Stimulated activated CD8-positive, alpha-beta memory T cell treated with anti-CD3 and anti-CD28 coated beads, Interleukin-15, amount 100 ng/mL, for 48 hours (primary cell): ENCODE measurements around the gene POLR2B.
"Not testable (repeated sequence)": the region's sequence is repeated elsewhere in the genome, so short reads cannot be mapped to it uniquely, and the experiment has no call there.

Experiments
- DNase-seq, 2 donors: peaks; one replicate each; pipeline ENCODE4 v3.0.0-alpha.2; 2020; ENCODE audit warnings: low read depth in 2 of 2

POLR2B gene

DNA sequence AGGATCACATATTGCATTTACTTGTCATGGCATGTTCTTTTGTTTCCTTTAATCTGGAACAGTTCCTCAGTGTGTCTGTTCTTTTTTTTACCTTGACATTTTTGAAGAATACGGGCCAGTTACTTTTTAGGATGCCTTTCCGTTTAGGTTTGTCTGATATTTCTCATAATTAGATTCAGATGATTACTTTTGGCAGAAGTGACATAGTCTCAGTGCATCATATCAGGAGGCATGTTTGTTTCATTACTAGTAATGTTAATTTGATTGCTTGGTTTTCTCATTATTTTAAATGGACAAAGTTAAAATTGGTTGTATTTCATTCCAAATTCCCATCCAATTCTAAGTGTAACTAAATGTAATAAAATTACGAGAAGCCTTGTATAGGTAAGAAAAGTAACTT is 8.3 kb downstream of the POLR2B start:
- no peak for DNase-seq

DNA sequence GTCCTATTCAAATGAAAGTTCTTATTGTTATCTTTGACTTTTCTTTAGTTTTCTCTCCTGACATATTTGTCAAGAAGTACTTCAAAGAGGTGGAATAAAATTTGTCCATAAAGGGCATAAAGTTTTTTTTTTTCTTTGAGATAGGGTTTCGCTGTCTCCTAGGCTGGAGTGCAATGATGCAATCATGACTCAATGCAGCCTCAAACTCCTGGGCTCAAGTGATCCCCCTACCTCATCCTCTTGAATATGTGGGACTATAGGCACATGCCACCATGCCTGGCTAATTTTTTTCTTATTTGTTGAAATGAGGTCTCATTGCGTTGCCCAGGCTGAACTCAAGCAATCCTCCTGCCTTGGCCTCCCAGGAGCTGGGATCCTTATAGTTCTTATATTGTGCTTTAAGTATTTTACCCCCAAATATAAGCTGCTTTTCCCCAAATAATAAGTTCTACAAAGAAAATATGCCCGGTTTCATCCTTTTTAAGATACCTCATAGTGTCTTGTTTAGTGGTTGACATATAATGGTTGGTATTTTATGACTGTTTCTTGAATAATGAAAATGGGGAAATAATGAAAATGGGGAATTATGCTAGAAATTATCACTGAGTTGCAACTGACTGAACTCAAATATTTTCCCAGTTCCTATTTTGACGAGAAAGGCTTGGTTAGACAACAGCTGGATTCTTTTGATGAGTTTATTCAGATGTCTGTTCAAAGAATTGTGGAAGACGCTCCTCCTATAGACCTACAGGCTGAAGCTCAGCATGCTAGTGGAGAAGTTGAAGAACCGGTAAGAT is 11.6 kb downstream of the POLR2B start:
- DNase-seq = no peak

DNA sequence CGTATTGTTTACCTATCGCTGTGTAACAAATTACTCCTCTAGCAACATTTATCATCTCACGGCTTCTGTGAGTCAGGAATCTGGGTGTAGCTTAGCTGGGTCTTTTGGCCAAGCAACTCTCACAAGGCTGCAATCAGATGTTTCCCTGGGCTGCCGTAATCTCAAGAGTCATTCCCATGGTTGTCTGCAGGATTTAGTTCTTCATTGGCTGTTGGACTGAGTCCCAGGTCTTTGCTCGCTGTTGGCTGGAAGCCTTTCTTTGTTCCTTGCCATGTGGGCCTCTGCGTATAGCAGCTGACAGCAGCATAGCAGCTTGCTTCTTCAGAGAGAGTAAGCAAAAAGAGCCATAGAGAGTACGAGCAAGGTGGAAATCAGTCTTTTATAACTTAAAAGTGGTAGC is 16.8 kb downstream of the POLR2B start:
- DNase-seq = no peak

DNA sequence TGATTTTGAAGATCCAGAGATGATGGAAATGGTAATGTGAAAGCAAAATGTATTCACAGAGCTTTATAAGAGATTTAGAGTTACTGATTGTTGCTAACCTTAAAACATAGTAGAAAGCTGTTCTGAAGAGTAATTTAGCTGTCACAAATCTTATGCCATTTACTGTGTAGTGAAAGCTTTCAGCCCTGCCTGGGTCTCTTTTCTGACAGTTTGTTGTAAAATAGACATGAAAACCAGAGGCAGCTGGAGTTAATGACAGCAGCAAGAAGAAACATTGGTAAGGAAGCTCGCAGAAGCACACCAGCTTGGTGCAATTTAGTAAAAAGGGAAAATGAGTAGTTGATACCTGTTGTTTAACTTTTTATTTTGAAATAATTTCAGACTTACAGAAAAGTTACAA is 21.1 kb downstream of the POLR2B start:
- DNase-seq = no peak

DNA sequence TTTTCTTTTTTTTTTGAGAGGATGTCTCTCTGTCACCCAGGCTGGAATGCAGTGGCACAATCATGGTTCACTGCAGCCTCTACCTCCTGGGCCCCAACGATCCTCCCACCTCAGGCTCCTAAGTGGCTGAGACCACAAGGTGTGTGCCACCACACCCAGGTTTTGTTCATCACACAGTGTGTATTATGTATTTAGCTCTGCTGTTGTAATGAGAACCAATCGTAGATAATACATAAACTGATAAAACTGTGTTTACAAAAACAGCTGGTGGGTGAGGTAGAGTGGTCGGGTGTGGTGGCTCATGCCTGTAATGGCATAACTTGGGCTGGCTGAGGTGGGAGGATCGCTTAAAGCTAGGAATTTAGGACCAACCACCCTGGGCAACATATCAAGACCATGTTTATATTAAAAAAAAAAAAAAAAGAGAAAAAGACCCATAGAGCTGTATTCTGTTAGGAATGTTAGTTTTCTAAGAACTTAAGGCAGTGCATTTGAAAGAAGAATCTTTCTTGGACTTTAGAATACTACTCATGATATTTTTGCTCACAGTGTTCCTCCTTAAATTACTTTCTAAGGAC is 34.9 kb downstream of the POLR2B start:
- DNase-seq = no peak

DNA sequence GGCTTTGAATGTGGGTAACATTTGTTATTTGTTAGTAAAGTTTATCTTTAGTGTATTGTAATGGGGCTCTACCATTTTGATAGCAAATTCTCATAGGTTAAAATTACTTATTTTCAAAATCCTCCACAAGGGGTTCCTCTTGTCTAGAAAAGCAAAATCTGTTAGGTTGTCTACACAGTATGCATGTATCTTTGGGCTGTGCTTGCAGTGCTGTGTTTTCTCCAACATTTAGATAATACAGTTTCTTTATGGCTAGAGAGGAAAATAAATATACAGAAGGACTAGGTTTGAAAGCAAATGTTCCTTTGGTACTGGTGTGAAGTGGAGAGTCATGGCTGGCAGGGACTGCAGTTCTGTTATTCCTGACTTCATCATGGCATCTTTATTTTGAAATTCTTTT is 40.3 kb downstream of the POLR2B start:
- no peak for DNase-seq

DNA sequence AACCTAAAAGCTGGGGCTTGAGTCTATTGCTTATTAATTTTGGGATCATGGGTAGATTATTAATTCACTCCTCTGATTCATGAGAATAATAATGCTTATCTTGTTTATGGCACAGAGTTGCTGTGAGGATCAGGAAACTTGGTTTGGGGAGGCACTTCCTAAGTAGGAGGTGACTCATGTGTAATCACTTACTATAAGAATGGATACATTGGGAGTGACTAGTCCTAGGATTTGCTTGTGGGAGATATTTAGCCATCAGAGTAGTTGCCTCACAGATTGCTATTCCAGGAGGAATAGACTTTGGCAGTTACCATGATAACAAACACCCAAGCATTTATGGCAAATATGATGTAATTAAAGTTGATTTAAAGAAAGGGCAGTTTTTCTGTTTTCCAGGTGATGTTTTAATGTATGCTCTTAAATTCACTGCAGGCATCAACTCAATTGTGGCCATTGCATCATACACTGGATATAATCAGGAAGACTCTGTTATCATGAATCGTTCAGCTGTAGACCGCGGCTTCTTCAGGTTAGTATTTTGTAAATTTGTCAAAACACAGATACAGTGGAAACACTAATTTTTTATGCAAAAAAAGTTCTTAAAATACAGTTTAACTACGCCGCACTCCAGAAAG is 41.9 kb downstream of the POLR2B start:
- DNase-seq = no peak

DNA sequence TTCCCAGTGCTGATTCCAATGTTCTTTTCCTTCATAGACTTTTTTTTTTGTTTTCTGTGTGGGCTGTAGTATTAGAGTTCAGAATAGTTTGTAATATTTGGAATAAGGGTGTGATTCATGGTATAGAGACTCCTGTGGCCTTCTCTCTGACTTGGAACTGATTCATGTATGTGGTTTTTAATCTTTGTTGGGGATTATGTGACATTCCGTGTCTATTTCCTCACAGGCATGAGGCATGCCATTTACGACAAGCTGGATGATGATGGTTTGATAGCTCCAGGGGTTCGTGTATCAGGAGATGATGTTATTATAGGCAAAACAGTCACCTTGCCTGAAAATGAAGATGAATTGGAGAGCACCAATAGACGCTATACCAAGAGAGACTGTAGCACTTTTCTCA is 44.4 kb downstream of the POLR2B start:
- DNase-seq = no peak

DNA sequence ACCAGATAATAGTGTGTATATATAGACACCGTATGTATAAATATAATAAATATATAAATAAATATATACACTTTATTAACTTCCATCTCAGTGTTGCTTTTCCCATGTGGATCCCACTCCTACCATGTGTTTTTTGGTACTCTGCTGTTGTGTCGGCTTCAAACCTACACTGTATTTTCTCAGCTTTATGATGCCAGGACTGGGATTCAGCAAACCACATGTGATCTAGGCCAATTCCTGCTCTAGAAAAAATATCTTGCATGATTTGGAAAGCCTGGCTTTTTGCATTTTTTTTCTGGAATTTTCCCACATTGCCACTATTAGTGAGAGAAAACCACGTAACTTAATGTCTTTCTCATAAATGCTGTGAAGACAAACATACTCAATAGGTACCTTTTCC is 55.8 kb downstream of the POLR2B start:
- DNase-seq = no peak

DNA sequence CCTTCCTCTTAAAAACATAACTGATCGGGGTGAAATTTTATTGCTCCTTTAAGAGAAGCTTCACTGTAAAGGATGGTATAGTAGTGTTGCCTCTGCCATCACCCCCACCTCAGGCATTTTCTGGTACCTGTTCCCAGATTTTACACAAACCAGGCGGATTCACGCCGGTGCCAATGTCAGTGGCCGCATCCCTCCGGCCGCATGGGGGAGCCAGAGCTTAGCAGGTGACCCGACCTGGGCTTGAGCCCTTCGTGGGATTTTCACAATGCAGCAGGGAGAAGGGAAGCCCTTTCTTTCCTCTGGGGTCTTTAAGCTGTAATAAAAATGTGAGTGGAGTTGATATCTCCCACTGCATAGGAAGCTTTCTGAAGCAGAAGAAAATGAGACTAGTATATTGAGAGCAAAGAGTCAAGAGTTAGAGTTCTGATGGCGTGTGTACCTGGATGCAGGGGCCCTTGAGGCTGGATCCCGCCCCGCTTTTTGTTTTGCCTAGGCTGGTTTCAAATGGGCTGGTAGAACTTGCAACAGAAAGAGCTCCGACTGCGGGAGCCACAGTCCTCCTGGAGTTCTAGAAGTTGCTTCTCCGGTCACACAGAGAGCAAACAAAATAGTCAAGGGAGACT is 59.4 kb downstream of the POLR2B start:
- DNase-seq = no peak

DNA sequence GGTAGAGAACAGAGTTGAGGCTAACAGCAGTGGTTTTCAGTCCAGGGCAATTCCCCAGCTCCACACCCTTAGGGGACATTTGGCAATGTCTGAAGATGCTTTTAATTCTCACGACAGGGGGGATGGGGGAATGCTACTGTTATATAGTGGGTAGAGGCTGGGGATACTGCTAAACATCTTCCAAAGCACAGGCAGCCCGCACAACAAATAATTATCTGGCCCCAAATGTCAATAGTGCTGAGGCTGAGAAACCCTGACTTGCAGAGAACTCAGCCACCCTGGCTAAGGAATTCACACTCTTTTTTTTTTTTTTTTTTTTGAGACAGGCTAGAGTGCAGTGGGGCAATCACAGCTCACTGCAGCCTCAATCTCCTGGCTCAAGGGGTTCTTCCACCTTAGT is 60.6 kb downstream of the POLR2B start:
- no peak for DNase-seq

DNA sequence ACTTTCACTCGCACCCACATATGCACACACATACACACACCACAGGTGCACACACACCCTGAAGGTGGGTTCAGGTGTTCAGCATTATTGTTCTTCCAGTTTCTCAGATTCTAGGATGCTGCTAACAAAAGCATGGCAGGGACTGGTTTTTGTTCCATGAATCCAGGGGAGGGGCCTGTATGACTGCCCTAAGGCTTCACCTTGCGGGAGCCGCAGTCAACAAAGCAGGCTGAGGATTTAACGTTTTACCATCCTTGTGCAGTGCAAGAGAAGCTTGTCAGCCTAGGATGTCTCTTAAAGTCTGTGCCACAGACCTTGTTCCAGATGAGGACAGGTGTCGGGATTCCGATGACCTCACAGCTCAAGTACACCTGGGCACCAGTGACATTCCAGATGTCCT is 61.8 kb downstream of the POLR2B start:
- DNase-seq = no peak

DNA sequence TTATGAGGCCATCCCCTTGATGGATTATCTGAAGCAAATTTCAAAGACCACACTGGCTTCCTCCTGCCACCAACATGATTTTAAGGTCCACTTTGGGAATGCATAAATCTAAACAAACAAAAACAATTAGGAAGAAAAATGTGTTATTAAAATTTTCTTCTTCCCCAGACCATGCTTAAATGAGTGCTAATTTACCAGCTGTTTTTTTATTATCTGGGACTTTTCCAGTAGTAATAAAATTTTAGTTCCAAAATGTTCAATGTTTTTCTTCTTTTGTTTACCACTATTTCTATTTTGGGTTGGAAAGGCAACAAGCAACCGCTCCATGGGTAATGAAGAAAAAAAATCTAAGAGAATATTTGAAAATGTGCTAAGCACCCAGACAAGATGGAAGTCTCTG is 62.3 kb downstream of the POLR2B start:
- DNase-seq = no peak

DNA sequence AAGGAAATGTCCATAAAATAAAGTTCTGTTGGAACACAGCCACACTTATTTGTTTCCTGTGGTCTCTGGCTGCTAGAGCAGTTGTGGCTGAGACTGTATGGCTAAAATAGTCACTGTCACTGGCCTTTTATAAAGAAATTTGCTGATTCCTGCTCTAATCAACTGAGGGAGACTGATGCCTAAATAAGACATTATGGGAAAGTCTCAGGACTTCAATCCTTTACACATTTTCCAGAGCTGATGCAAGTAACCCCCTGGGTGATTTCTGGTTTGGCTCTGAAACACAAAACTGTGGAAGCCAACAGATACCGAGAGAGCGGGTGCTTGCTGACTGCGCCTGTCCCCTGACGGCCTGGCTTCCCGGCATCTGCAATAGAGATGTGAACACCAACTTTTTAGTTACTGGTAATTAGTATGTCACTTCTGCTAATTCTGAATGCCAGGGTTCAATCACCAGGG is 64.0 kb downstream of the POLR2B start:
- no peak for DNase-seq

DNA sequence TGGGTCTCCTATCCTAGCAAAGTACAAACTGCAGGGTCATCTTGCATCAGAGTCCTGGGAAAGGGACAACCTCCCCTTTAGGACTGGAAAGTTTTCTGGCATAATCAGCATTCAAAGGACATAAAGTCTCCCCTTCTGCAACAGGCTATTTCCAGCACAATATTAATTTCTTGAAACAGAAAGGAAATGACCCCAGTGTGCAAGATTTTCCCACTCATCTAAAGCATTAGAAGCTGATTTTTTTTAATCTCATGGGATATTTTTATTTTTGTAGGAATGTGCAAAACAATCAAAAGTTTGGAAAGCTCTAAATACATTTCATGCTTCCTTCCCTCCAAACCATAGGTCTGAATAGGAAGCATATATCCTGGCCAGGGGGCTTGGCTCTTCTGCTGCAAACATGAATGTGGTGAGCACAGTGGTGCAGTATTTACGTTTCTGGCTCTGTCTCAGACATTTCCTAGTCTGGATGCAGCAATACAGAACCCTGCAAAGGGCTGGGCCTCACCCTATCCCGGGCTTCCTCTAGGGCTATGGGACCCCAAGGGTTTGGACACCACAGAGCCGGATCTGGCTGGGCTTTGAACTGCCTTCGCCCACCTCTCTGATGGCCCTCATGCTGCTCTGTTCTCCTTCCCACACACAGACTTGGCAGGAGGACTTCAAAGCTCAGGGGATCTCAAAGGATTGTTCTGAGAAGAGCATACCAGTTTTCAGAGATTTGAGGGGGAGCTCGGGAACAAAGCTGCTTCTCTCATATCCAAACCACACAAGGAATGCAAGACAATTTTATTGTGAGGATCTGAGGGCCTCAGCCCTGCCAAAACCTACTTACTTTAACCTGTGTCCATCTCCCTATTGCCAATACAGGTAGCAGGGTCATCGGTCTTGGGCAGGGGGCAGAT is 64.9 kb downstream of the POLR2B start:
- DNase-seq = no peak

DNA sequence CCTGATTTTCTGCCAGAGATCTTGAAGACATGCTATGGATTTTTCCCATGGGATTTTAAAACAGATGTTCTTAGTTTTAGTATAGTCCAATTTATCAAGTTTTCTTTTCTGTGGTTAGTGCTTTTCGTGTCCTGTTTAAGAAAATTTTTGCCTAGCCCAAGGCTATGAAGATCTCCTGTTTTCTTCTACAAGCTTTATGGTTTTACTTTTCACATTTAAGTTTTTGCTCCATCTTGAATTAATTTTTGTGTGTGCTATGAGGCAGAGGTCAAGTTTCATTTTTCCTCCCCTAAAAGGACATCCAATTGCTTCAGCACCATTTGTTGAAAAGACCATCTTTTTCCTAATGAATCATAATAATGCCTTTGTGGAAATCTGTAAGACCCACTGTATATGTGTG is 65.6 kb downstream of the POLR2B start:
- DNase-seq = no peak

DNA sequence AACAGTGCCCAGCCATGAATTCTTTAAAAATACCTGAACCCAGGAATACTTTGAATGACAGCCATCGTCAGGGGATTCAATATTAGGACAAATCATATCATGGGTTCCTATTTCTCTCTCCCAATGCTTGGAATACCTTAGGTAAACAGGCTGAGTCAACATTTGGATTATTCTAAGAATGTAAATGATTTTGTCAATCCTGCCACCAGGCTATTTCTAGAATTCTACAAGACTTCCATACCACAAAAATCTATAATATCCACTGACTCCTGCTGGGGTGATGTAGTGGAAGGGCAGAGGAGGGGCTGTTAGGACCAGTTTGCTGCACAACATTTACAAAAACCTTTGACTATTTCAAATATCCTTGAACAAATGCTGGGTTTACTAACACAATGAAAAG is 66.3 kb downstream of the POLR2B start:
- DNase-seq = no peak

DNA sequence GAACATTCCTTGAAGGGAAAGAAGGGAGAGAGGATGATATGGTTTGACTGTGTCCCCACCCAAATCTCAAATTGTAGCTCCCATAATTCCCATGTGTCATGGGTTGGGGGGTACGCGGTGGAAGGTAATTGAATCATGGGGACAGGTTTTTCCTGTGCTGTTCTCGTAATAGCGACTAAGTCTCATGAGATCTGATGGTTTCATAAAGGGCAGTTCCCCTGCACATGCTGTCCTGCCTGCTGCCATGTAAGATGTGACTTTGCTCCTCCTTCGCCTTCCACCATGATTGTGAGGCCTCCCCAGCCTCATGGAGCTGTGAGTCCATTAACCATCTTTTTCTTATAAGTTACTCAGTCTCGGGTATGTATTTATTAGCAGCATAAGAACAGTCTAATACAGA is 68.3 kb downstream of the POLR2B start:
- not testable (repeated sequence) for DNase-seq

DNA sequence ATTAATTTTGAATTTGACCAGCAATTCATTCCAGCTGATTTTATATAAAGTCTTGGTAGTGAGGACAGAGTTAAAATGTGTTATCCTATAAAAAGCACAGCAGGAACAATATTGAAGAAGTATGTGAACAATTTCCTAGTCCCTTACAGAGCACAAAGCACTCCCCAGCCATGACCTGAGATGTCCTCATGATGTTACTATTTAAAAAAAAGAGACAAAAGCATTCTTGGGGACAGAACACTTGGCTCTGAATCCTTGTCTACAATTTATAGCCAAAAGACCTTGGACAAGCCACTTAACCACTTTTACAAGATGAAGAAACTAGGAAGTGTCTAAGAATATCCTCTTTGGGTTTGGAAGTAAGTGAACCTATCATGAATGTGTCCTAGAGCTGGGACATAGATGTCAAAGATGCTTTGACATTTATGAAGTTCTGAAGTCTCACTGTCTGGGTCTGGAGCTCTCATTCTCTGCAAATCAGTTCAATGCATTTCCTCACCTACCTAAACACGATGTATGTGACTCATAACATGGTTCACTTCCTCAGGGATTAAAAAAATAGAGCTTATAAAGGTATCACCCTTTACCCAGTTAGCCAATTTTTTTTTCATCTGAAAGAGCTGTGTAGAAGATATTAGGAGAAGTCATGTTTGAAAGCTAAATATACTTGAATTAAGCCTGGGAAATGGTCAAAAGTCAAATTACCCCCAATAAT is 70.1 kb downstream of the POLR2B start:
- DNase-seq = no peak

DNA sequence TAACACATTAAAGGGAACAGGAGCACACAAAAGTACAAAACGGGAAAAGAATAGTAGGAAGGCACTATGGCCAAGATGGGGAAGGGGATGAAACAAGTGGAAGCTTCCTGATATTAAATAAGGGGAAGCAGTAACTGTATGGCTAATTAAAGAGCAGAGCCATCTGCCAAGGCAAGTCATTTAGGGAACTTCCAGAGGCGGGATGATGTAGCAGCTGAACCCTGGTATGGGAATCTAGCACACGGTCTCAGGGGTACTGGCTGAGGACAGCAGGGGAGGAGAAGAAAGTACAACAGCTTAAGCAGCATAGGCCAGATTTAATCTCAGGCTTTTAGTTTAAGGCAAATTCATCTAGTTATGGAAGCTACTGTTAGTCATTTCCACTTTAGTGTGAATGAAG is 72.4 kb downstream of the POLR2B start:
- no peak for DNase-seq

DNA sequence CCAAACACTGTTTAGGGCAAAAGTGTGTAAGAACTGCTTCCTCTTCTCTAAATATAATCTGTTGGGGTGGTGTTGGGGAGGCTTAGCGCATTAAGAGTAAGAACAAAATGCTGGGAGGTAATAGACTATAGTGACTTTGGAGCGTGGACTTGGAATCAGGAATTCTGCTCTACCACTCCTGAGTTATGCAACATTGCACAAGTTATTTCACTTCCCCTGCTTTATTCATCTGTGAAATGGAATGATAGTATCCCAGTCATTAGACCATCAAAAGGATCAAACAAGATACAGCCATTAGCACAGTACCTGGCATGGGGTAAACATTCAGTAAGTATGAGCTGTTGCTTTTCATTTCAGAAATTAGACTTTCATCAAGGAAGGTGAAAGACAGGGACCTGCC is 72.8 kb downstream of the POLR2B start:
- DNase-seq = no peak
